IPS DF 6.9 (cell line): ENCODE data around the gene SLC22A2.

Experiments
- DNase-seq: peaks from one replicate; pipeline ENCODE4 v3.0.0-alpha.2; 2013; ENCODE audit warnings: low read depth, low spot score
- H3K27ac ChIP-seq: one replicate; pipeline ENCODE4 v1.5.1; 2013; ENCODE audit warnings: low read length, control low read depth
- H3K27me3 ChIP-seq: 2 replicates; pipeline ENCODE4 v1.6.1; 2013; ENCODE audit warnings: mild to moderate bottlenecking, low read length; ENCODE audit not compliant: control insufficient read depth, insufficient read depth
- H3K36me3 ChIP-seq: 2 replicates; pipeline ENCODE4 v1.6.1; 2013; ENCODE audit warnings: low read length; ENCODE audit not compliant: control insufficient read depth, insufficient read depth
- H3K4me1 ChIP-seq: 2 replicates; pipeline ENCODE4 v1.6.1; 2013; ENCODE audit warnings: low read length; ENCODE audit not compliant: control insufficient read depth, insufficient read depth
- H3K4me3 ChIP-seq: 2 replicates; pipeline ENCODE4 v1.5.1; 2013; ENCODE audit warnings: mild to moderate bottlenecking, low read length
- H3K9me3 ChIP-seq: 2 replicates; pipeline ENCODE4 v1.6.1; 2013; ENCODE audit warnings: low read length, inconsistent platforms; ENCODE audit not compliant: control insufficient read depth, insufficient read depth
- WGBS: extraction: QIAGEN DNeasy Blood & Tissue Kit; methylation state at CpG from one replicate; pipeline ENCODE4 v1.1.7; 2013; ENCODE audit warnings: mixed read lengths, missing lambda C conversion rate; ENCODE audit not compliant: insufficient read length, insufficient coverage; 5-methylcytosine and 5-hydroxymethylcytosine counted together

The SLC22A2 gene

DNA sequence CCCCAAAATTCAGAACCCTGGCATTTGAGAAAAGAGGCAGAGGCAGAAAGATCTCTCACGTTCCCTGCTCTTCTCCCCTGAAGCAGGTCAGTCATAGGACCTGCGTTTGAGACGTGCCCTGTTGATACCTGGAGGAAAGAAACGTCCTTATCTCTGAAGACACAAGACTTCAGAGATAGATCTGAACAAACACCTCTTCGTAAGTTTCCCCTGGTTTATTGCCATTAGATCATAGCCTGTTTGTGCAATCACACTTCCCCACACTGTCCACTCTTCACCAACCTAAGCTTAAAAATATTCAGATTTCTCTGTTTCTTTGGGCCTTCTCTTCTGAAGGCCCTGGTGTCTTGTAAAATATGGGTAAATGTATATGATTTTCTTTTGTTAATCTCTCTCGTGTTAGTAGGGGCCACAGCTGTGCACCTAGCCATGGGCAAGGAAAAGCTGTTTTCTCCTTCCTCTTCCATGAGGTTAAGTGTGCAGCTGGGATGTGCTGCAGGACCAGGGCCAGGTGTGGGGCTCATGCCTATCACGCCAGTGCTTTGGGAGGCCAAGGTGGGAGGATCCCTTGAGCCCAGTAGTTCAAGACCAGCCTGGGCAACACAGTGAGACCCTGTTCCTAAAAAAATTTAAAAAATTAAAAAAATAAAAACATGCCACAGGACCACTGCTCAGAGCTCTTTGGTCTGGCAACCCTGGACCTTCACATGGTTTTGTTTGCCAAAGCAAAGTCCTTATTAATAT is 4.7 kb upstream of the SLC22A2 start:
- Histone ChIP-seq H3K36me3 (no peaks in the 10 kb centered on the region), H3K27ac (no peak overlapping the region), H3K27me3 (no peaks in the 10 kb centered on the region), H3K9me3 (no peaks in the 10 kb centered on the region), H3K4me3 (no peak overlapping the region), H3K4me1 (peaks cover 4% of the 10 kb centered on the region)
- no CpG with 5 or more reads among the region's 7 CpGs for WGBS
- DNase-seq = no peak

DNA sequence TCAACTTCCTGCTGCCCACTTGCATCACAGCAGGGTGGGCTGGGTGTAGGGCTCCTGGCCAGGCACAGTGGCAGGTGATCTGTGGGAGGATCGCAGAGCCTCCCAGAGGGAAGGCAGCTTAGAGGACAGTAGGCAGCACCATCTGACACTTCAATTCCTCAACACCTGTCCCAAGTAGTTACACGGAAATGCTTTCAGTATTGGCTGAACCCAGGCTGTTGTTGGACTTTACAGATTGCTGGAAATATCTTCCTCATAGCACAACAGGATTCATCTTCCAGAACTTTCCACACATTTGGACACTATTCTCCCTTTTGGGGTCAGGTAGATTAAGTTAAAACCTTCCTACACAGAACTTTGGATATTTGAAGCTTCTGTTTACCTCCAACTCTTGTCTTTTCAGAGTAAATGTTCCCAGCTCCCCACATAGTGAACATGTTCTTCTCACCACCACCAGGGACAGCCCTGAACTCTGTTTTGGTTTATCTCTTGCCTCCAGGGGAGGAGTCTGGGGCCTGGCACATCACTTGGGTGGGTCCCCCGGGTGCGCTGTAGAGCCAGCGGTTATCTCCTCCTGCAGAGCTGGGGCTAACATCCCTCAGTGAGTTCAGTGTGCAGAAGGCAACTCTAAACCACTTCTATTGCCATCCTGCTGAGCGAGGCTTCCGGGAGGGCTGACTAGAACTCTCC is 3.5 kb upstream of the SLC22A2 start:
- WGBS = no CpG with 5 or more reads among the region's 7 CpGs
- H3K27ac ChIP-seq = no peak overlapping the region
- DNase-seq = no peak
- no peak overlapping the region for H3K4me3 ChIP-seq
- no peaks in the 10 kb centered on the region for H3K9me3 ChIP-seq
- no peaks in the 10 kb centered on the region for H3K27me3 ChIP-seq
- H3K36me3 ChIP-seq = no peaks in the 10 kb centered on the region
- H3K4me1 ChIP-seq = peaks cover 4% of the 10 kb centered on the region

DNA sequence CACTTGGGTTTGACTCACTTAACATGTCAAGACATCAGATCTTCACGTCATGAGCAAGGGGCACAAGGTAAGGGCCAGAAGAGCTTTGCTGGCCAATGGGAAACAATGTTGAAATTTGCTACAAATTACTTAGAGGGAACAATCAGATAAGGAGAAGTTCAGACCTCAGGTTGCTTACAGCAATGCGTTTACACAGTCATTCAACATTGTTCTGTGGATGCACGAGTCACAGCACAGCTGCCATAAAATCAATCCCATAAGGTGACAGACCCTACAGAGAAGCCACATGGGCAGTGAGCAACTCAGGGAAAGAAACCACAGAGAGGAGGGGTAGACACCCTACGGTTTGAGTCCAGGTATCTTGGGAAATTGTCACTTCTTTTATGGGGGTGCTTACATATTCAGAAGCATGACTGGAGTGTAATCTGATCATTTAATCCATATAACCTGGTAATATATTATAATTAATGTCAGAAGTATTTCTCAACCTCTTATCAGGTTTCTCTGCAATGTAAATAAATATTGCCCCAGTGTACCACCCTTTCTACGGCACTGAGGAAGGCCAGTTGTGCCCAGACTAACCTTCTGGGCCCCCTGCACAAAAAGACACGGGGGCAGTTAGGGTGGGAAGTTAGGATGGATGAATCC is 2.3 kb upstream of the SLC22A2 start:
- Histone ChIP-seq H3K27me3 (no peaks in the 10 kb centered on the region), H3K9me3 (no peaks in the 10 kb centered on the region), H3K4me3 (no peak overlapping the region), H3K36me3 (no peaks in the 10 kb centered on the region), H3K4me1 (peaks cover 4% of the 10 kb centered on the region), H3K27ac (no peak overlapping the region)
- WGBS = no CpG with 5 or more reads among the region's 6 CpGs
- no peak for DNase-seq

DNA sequence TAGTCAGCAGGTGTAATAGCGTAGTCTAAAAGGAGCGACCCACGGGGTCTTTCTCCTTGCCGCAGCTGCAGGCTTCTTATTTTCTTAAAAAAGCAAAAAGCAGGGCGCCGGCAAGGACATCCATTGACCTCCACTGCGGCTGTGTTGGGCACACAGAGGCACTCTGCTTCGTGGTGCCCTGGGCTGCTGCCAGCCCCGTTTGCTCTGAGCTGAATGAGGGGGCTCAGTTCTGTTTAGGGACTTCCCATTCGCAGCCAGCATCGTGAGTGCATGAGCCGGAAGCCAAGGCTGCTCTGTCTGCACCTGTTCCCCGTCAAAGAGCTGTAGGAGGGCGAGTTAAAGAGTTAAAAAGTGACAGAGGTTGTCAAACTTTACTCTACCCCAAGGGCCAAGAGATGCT is 1.7 kb upstream of the SLC22A2 start:
- no CpG with 5 or more reads among the region's 14 CpGs for WGBS
- Histone ChIP-seq H3K36me3 (no peaks in the 10 kb centered on the region), H3K4me1 (peaks cover 4% of the 10 kb centered on the region), H3K4me3 (no peak overlapping the region), H3K9me3 (no peaks in the 10 kb centered on the region), H3K27ac (no peak overlapping the region), H3K27me3 (no peaks in the 10 kb centered on the region)
- DNase-seq = no peak

DNA sequence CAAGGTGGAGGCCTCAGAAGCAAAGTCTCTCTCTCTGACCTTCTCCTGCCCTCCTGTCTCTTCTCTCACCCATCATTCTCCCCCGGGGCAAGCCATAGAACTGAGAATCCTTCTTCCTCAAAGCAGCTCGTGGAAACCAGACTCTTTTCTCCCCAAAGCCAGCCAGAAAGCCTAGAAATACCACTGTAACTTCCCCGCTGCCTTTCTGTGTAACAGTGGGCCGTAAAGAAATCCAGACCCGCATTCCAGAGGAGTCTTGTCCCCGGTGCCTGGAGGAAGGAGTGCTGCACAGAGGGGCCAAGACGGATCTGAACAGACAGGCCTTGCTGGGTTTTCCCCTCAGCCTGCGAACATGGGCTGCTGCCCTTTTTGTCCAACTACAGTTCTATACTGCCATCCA is 977 bp upstream of the SLC22A2 start:
- Histone ChIP-seq H3K4me1 (peaks cover 4% of the 10 kb centered on the region), H3K4me3 (no peak overlapping the region), H3K27ac (no peak overlapping the region), H3K36me3 (no peaks in the 10 kb centered on the region), H3K27me3 (no peaks in the 10 kb centered on the region), H3K9me3 (no peaks in the 10 kb centered on the region)
- no CpG with 5 or more reads among the region's 8 CpGs for WGBS
- DNase-seq = no peak

DNA sequence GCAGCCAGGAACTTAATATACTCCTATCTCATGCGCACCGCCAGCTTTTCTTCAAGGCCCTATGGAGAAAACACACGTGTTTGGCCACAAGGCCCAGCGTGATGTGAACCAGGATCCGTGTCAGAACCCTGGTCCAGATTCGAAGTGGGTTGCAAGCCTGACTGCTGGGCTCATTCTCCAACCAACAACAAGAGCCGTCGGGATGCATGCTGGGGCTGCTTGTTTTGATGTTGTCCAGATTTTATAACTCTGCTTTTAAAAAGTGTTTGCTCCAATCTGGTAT is 463 bp upstream of the SLC22A2 start:
- no peaks in the 10 kb centered on the region for H3K27me3 ChIP-seq
- H3K9me3 ChIP-seq = no peaks in the 10 kb centered on the region
- no peak overlapping the region for H3K27ac ChIP-seq
- DNase-seq = no peak
- no peak overlapping the region for H3K4me3 ChIP-seq
- no peaks in the 10 kb centered on the region for H3K36me3 ChIP-seq
- WGBS = no CpG with 5 or more reads among the region's 8 CpGs
- H3K4me1 ChIP-seq = peaks cover 4% of the 10 kb centered on the region

DNA sequence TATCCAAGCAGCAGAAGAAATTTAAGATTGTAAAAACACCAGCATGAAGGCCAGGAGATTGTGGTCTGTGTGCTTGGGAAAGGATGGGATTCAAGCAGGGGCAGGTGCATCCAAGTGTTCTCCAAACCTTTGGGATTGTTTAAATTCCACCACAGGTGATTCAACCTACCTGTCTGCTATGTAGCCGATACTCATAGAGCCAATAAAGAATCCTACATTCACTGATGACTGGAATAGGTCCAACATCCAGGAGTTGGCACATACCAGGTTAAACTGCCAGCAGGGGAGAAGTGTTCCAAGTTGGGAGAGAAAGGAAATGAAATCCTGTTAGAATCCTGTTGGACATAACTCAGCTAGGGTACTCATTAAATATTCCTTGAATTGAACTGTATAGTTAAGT is 2.2 kb downstream of the SLC22A2 start:
- Histone ChIP-seq H3K9me3 (no peaks in the 10 kb centered on the region), H3K27ac (no peak overlapping the region), H3K36me3 (no peaks in the 10 kb centered on the region), H3K4me1 (peaks cover 2% of the 10 kb centered on the region), H3K27me3 (no peaks in the 10 kb centered on the region), H3K4me3 (no peak overlapping the region)
- DNase-seq = no peak
- WGBS = no CpG with 5 or more reads among the region's 1 CpG

DNA sequence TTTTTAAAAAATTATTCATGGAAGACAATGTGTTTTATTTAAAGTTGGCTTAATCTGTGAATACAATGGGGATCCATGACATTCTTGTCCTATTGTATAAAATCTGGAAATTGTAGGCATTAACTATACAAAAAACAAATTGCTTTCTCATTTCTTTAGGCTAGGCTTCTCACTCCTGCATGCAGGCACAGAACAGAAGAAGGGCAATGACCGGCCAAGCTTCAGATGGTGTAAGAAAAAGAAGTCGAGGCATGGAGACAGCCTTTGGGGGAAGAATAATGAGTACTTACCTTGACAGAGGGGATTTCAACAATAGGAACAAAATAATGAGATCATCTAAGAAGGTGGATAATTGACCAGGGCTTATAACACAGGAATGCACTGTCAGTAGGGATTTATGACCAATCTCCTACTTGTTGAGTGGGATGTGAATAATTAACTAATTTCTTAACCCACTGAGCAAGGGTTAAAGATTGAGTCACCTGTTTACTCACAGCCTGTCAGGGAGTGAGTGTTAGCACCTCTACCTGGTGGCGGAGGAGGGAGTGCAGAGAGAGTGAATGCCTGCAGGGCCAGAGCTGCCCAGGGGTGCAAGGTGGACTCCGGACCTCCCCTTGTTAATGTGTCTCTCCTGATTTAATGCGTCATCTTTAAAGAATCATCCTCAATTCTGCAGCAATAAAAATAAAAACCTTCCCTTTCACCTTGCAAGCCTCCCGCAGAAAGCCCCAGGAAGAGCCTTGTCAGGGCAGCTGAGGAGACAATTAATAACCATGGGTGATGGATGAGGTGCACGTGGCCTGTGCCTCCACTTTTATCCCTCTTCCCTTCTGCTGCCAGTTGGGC is 3.9 kb downstream of the SLC22A2 start:
- no peak overlapping the region for H3K27ac ChIP-seq
- DNase-seq = no peak
- H3K4me3 ChIP-seq = no peak overlapping the region
- H3K36me3 ChIP-seq = no peaks in the 10 kb centered on the region
- peaks cover 2% of the 10 kb centered on the region; the same call in 1 of the 2 replicates for H3K4me1 ChIP-seq
- WGBS = no CpG with 5 or more reads among the region's 7 CpGs
- H3K27me3 ChIP-seq = no peaks in the 10 kb centered on the region
- H3K9me3 ChIP-seq = no peaks in the 10 kb centered on the region

DNA sequence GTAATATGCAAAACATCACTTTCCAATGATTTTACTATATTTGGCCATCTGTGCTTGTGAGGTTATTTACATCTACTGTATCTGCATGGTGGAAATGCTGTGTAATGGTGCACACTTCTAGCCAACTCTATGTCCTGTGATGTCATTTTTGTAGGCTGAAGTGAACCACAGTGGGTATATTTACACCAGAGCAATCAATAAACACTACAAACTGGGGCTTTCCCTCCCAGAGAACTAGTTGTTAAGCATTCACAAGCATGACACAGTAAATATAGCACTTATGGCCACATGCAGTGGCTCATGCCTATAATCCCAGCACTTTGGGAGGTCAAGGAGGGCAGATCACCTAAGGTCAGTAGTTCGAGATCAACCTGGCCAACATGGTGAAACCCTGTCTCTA is 4.9 kb downstream of the SLC22A2 start:
- Histone ChIP-seq H3K27ac (no peak overlapping the region), H3K27me3 (no peaks in the 10 kb centered on the region), H3K4me3 (no peak overlapping the region), H3K36me3 (no peaks in the 10 kb centered on the region), H3K9me3 (no peaks in the 10 kb centered on the region), H3K4me1 (0 out of 2 replicates have a peak, but pooled peaks cover 2% of the 10 kb centered on the region)
- DNase-seq = no peak
- no CpG with 5 or more reads among the region's 1 CpG for WGBS

DNA sequence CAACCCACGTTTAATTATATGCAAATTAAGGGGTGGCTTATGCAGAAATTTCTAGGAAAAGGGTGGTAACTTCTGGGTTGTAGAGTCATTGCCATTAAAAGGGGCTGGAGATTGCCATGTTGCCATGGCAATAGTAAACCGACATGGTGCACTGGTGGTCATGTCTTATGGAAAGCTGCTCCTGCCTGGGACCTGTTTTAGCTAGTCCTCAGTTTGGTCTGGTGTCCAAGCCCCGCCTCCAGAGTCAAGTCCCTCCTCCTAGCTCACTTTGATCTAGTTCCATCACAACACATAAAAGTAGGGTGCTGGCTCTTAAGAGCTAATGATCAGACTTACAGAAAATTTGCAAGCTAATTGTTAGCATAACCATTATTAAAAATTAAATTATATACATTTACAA is 5.3 kb downstream of the SLC22A2 start:
- H3K4me1 ChIP-seq = 0 out of 2 replicates have a peak, but pooled peaks cover 2% of the 10 kb centered on the region
- WGBS = no CpG with 5 or more reads among the region's 3 CpGs
- no peak for DNase-seq
- H3K27ac ChIP-seq = no peak overlapping the region
- H3K4me3 ChIP-seq = no peak overlapping the region
- H3K27me3 ChIP-seq = no peaks in the 10 kb centered on the region
- no peaks in the 10 kb centered on the region for H3K9me3 ChIP-seq
- H3K36me3 ChIP-seq = no peaks in the 10 kb centered on the region
